GM12801 (cell line): Measurements from ENCODE around the gene TBC1D22A.

Experiments used
- CTCF ChIP-seq: IDR thresholded peaks from one replicate; pipeline ENCODE4 v1.5.1; 2011; ENCODE audit warnings: control low read depth; ENCODE audit not compliant: insufficient read length; ENCODE audit errors: extremely low read depth

Gene TBC1D22A

GRCh38 chr22:46835288-46835687, 72.8 kb downstream of the TBC1D22A start:
- TF ChIP-seq CTCF = no peak

- TF ChIP-seq CTCF = no peak
Measured at GRCh38 chr22:46835693-46836092, 73.2 kb downstream of the TBC1D22A start.

- no peak for TF ChIP-seq CTCF
Measured at GRCh38 chr22:46841522-46841921, 79.1 kb downstream of the TBC1D22A start.

GRCh38 chr22:46842606-46843005, 80.2 kb downstream of the TBC1D22A start:
- no peak for TF ChIP-seq CTCF

- TF ChIP-seq CTCF = no peak
Measured at GRCh38 chr22:46843821-46844255, 81.4 kb downstream of the TBC1D22A start.

- no peak for TF ChIP-seq CTCF
Measured at GRCh38 chr22:46844606-46845210, 82.3 kb downstream of the TBC1D22A start.

- TF ChIP-seq CTCF = no peak
Measured at GRCh38 chr22:46845296-46846149, 83.1 kb downstream of the TBC1D22A start.
